Measurements from ENCODE around the gene LPP.

The LPP gene

DNA sequence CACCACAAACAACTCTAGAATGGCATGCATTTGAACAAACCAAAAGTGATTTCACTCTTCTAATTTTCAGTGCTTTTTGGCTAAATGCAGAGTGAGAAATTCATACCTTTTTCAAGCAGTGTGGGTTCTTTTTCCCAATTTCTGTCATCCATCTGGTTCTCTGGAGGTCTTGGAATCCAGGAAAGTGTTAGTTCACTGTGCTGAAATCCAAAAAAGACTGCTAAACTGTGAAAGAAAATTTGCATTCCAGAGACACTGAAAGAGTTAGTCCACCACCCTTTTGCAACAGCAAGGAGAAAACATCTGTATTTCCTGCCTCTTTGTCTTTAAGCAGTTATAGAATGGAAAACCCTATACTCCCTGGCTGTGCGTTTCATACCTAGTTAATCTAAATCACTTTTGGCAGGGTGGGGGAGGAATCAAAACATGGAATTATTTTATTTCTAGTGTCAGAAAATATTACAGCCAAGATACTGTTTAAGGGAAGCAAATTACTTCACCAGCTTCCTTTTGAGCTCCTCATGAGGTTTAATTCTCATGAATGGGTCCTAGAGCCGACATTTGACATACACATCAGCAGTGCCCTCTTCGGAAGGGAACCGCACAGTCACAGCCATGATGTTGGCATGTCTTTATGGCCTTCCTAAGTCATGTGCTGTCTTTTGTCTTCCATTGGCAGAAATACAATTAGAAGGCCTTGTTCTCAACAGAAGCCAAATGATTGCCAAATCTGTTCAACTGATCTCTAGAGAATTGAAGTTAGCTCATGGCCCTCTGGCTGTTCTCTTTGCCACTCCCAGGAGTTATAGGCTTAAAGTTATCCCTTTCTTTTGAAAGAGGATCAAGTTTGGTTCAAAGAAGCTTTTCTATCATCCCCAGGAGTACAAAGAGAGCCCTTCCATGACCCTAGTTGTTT is 700.2 kb downstream of the LPP start:
- no peaks in the 10 kb centered on the region for H3K27me3 ChIP-seq
- no peak for DNase-seq
- H3K4me1 ChIP-seq, result no peaks in the 10 kb centered on the region
- no peaks in the 10 kb centered on the region for H3K36me3 ChIP-seq
- H3K4me3 ChIP-seq (ENCODE audit: low read depth, low read length), result no peak overlapping the region
- H3K9me3 ChIP-seq, result no peaks in the 10 kb centered on the region
- TF ChIP-seq, protein P1, sequence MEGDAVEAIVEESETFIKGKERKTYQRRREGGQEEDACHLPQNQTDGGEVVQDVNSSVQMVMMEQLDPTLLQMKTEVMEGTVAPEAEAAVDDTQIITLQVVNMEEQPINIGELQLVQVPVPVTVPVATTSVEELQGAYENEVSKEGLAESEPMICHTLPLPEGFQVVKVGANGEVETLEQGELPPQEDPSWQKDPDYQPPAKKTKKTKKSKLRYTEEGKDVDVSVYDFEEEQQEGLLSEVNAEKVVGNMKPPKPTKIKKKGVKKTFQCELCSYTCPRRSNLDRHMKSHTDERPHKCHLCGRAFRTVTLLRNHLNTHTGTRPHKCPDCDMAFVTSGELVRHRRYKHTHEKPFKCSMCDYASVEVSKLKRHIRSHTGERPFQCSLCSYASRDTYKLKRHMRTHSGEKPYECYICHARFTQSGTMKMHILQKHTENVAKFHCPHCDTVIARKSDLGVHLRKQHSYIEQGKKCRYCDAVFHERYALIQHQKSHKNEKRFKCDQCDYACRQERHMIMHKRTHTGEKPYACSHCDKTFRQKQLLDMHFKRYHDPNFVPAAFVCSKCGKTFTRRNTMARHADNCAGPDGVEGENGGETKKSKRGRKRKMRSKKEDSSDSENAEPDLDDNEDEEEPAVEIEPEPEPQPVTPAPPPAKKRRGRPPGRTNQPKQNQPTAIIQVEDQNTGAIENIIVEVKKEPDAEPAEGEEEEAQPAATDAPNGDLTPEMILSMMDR (IDR thresholded peaks at IDR 0.05; ENCODE audit: low read depth, low read length), result no peak

DNA sequence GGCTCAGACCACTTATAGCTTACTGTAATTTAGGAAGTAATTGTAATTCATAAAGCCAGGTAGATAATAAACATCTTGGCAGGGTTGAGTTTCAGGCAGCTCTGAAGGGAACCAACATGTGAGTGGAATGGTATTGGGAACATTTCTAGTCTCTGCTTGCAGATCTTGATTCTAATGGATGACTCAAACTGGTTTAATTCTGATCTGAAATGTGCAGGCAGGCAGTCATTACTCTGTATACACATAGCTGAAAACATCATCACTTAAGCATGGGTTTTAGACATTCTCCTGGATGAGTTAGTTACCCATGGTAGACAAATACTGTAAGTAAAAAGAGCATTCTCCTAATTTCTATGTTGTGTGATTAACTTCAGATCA is 700.8 kb downstream of the LPP start:
- TF ChIP-seq, protein P1 (IDR thresholded peaks at IDR 0.05; ENCODE audit: low read depth, low read length), result no peak
- Histone ChIP-seq H3K4me3 (ENCODE audit: low read depth, low read length) (no peak overlapping the region), H3K9me3 (no peaks in the 10 kb centered on the region), H3K4me1 (no peaks in the 10 kb centered on the region), H3K36me3 (no peaks in the 10 kb centered on the region), H3K27me3 (no peaks in the 10 kb centered on the region)
- no peak for DNase-seq

DNA sequence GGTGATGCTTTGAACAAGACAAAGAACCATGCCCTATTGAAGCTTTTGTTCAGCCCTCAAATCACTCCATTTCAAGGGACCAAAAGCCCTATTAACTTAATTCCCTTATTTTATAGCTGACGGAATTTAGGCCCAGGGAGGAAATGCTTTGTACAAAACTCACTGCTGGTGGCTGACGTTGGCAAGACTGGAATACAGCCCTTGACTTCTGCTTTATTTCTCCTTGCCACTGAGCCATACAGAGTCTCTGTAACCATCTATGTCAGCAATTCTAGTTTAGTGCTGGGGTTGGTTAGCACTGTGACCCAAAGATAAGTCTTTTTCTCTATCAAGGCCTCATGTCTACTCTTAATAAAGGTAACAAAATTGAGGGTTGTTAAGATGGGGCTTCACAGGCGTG is 701.7 kb downstream of the LPP start:
- no peak for DNase-seq
- no peaks in the 10 kb centered on the region for H3K36me3 ChIP-seq
- H3K4me1 ChIP-seq, result peaks cover 5% of the 10 kb centered on the region; the same call in 1 of the 2 replicates
- no peak overlapping the region for H3K4me3 ChIP-seq (ENCODE audit: low read depth, low read length)
- no peaks in the 10 kb centered on the region for H3K9me3 ChIP-seq
- TF ChIP-seq, protein P1 (IDR thresholded peaks at IDR 0.05; ENCODE audit: low read depth, low read length), result no peak
- H3K27me3 ChIP-seq, result no peaks in the 10 kb centered on the region

DNA sequence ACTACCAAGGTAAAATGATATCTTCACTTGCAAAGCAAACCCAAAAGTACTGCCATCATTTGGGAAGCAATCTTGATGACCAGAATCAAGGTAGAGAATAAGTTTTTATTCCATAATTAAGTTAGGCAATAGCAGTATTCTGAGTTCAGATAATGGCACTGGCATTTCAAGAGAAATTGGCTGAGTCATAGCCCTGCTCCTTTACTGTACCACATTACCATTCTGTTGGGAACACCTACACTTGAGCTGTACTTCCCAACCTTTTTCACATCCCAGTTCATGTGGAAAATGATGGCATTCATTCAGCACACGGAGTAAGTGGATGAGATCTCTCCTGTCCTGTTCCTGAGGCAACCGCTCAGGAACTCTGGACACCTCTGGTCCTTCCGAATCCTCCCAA is 706.2 kb downstream of the LPP start:
- H3K27me3 ChIP-seq, result no peaks in the 10 kb centered on the region
- H3K9me3 ChIP-seq, result no peaks in the 10 kb centered on the region
- TF ChIP-seq, protein P1 (IDR thresholded peaks at IDR 0.05; ENCODE audit: low read depth, low read length), result no peak
- H3K4me3 ChIP-seq (ENCODE audit: low read depth, low read length), result no peak overlapping the region
- no peaks in the 10 kb centered on the region for H3K36me3 ChIP-seq
- H3K4me1 ChIP-seq, result peaks cover 5% of the 10 kb centered on the region; the same call in 1 of the 2 replicates
- no peak for DNase-seq

DNA sequence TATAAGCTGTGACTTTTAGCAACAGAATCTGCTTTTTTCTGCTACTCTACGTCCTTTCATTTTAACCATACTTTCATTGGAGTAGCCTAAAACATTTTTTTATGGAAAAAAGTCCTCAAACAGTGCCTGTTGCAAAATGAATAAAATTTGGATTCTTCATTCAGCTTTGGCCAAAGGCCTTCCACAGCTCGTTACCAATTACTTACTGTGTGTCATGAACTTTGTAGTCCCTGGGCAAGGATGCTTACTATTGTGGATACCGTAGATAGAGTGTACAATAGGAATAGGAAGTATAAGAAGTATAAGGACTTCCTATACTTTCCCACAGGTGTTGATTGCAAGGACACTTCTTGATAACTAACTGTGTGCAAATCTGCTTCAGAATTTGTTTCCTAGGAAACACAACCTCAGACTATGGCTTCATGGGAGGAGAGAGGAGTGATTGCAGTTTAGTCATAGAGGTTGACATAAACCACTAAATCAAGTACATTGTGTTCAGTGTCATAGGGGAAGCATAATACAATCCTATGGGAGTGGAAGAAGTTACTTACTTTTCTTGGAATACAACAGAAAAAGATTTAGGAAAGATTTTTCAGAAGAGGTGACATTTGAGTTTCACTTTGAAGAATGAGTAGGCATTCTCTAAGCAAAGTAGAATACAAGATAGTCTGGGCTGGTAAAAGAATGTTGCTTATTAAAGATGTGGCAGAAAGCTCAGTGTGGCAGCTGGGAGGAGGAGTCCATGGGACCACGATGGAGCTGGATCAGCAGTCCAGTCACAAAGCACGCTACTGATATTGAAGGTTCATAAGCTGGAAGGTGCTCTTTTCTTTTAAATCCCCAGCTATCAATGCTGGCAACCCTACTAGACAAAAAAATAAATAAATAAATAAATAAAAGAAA is 708.1 kb downstream of the LPP start:
- no peak overlapping the region for H3K4me3 ChIP-seq (ENCODE audit: low read depth, low read length)
- TF ChIP-seq, protein P1 (IDR thresholded peaks at IDR 0.05; ENCODE audit: low read depth, low read length), result no peak
- H3K27me3 ChIP-seq, result no peaks in the 10 kb centered on the region
- no peaks in the 10 kb centered on the region for H3K9me3 ChIP-seq
- H3K4me1 ChIP-seq, result peaks cover 5% of the 10 kb centered on the region; the same call in 1 of the 2 replicates
- no peak for DNase-seq
- H3K36me3 ChIP-seq, result no peaks in the 10 kb centered on the region

Measured in BE2C (cell line).